Panc1 (cell line): ENCODE measurements around the gene MINDY4.

Experiments used
- POLR2AphosphoS5 ChIP-seq: IDR thresholded peaks from 2 replicates; pipeline ENCODE4 v1.6.1; 2012; ENCODE audit warnings: mild to moderate bottlenecking, low read depth, low read length, moderate library complexity
- SIN3A ChIP-seq: IDR thresholded peaks from 2 replicates; pipeline ENCODE4 v1.6.1; 2012; ENCODE audit warnings: low read depth, mild to moderate bottlenecking, low read length, moderate library complexity, borderline replicate concordance; ENCODE audit not compliant: insufficient read depth
- TF ChIP-seq, protein P1 (sequence below): fragments of 450-650 bp; IDR thresholded peaks from 2 replicates; pipeline ENCODE4 v1.5.1; 2017; ENCODE audit warnings: mild to moderate bottlenecking
- TF ChIP-seq, protein P2 (sequence below), 2 experiments: IDR thresholded peaks; 2 replicates each; pipeline ENCODE4 v1.6.1; 2011 to 2012; ENCODE audit warnings: low read depth in 2 of 2, control low read depth in 1 of 2, low read length in 1 of 2, mild to moderate bottlenecking in 1 of 2, moderate library complexity in 1 of 2; ENCODE audit not compliant: insufficient read depth in 1 of 2

DNA sequence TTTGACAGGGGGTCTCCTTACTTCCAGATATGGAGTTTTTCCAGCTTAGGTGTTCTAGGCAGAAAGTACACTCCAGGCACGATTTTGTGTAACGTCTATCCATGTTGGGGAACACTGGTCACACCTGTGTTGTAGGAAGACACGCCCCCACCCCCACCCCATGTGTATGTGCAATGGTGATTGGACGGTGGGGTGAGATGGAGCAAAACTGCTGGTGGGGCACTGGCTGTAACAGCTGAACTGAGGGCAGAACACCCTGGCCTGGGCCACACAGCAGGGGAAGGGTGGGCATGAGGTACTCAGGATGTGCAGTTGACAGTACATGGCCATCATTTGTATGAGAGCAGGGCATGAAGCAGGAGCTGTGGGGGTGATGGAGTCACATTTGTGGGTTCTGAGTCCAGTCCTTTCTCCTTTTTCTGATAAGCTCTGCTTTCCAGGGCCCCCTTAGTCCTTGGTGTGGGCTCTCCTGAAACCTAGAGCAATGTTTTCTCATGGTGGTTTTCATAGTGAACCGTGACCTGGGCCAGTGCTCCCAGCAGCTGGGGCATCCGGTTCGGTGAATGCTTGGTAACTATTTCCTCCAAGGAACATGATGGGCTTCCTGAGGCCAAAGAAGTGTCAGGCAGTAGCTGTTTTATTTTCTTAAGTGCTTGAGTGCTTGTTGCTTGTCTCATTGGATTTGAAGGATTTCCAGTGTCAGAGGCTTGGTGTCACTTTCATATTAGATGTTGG, 77.1 kb downstream of the MINDY4 start:
- TF ChIP-seq, protein P1, sequence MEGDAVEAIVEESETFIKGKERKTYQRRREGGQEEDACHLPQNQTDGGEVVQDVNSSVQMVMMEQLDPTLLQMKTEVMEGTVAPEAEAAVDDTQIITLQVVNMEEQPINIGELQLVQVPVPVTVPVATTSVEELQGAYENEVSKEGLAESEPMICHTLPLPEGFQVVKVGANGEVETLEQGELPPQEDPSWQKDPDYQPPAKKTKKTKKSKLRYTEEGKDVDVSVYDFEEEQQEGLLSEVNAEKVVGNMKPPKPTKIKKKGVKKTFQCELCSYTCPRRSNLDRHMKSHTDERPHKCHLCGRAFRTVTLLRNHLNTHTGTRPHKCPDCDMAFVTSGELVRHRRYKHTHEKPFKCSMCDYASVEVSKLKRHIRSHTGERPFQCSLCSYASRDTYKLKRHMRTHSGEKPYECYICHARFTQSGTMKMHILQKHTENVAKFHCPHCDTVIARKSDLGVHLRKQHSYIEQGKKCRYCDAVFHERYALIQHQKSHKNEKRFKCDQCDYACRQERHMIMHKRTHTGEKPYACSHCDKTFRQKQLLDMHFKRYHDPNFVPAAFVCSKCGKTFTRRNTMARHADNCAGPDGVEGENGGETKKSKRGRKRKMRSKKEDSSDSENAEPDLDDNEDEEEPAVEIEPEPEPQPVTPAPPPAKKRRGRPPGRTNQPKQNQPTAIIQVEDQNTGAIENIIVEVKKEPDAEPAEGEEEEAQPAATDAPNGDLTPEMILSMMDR = no peak
- TF ChIP-seq, protein P2, sequence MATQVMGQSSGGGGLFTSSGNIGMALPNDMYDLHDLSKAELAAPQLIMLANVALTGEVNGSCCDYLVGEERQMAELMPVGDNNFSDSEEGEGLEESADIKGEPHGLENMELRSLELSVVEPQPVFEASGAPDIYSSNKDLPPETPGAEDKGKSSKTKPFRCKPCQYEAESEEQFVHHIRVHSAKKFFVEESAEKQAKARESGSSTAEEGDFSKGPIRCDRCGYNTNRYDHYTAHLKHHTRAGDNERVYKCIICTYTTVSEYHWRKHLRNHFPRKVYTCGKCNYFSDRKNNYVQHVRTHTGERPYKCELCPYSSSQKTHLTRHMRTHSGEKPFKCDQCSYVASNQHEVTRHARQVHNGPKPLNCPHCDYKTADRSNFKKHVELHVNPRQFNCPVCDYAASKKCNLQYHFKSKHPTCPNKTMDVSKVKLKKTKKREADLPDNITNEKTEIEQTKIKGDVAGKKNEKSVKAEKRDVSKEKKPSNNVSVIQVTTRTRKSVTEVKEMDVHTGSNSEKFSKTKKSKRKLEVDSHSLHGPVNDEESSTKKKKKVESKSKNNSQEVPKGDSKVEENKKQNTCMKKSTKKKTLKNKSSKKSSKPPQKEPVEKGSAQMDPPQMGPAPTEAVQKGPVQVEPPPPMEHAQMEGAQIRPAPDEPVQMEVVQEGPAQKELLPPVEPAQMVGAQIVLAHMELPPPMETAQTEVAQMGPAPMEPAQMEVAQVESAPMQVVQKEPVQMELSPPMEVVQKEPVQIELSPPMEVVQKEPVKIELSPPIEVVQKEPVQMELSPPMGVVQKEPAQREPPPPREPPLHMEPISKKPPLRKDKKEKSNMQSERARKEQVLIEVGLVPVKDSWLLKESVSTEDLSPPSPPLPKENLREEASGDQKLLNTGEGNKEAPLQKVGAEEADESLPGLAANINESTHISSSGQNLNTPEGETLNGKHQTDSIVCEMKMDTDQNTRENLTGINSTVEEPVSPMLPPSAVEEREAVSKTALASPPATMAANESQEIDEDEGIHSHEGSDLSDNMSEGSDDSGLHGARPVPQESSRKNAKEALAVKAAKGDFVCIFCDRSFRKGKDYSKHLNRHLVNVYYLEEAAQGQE (IDR thresholded peaks at IDR 0.05; ENCODE audit: insufficient read depth in 1 of 2, low read depth in 2 of 2, low read length in 1 of 2) = no peak
- TF ChIP-seq POLR2AphosphoS5 = no peak
- TF ChIP-seq SIN3A = no peak
